ENCODE measurements around the gene ATP1B3. TPM values are rescaled to one million over a fixed set of nuclear protein-coding genes. Genes with fewer than 3 reads are reported as not detected.
"Not testable (repeated sequence)": the region's sequence is repeated elsewhere in the genome, so short reads cannot be mapped to it uniquely, and the experiment has no call there.

The ATP1B3 gene
- total and polyA plus RNA-seq, 2 of the 13 experiments (the other 11 are each of a cell fraction or from before 2014, with no cell fraction given): 84.3 to 93.6 TPM

DNA sequence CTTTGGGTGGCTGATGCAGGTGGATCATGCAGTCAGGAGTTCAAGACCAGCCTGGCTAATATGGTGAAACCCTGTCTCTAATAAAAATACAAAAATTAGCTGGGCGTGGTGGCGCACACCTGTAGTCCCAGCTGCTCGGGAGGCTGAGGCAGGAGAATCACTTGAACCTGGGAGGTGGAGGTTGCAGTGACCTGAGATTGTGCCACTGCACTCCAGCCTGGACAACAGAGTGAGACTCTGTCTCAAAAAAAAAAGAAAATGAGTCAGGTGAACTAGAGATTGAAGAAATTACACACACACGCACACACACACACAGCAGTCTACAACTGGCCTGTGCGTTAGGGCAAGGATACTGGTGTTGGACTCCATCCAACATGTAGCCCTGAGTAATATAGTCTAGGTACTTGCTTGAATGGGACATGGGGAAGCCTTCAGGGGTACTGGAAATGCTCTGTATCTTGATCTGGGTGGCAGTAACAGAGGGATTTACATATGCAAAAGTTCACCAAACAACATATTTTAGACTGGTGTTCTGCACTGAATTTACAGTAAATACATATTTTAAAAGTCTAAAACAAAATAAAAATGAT, 28.2 kb upstream of the ATP1B3 start:
- DNase-seq (ENCODE audit: low spot score); H3K36me3 ChIP-seq (replicated peaks in 1 of 2; ENCODE audit: control insufficient read depth in 1 of 2, insufficient read depth in 2 of 2, low read length in 2 of 2); POLR2A ChIA-PET; in situ Hi-C loops (cut with HindIII; ENCODE audit: extremely low pct_ligation_motif_present, low pct_unique_long_range_greater_than_20kb); H2AFZ ChIP-seq (ENCODE audit: low read length); H3K4me2 ChIP-seq (ENCODE audit: low read depth, low read length); H4K20me1 ChIP-seq (ENCODE audit: insufficient read depth, low read length); H3K9me3 ChIP-seq (ENCODE audit: low read length); H3K4me3 ChIP-seq (replicated peaks in 1 of 3; ENCODE audit: insufficient read depth in 1 of 3, low read depth in 2 of 3, low read length in 3 of 3); H3K9ac ChIP-seq (ENCODE audit: insufficient read depth, low read depth, low read length); CTCF ChIA-PET (ENCODE audit: low intra/inter-chr PET ratio, low total read pairs); H3K79me2 ChIP-seq (ENCODE audit: insufficient read depth, low read length); H3K27ac ChIP-seq (ENCODE audit: extremely low read length, insufficient read depth, low read length); H3K27me3 ChIP-seq (ENCODE audit: control insufficient read depth in 1 of 2, insufficient read depth in 2 of 2, low read length in 2 of 2); FAIRE-seq; BruUV-seq (replicated peaks); ATAC-seq; intact Hi-C loops (cut with micrococcal nuclease; ENCODE audit: unreplicated experiment); H3K4me1 ChIP-seq (ENCODE audit: insufficient read depth, low read length): not testable (repeated sequence)
- WGBS (ENCODE audit: low lambda C conversion rate): 80% methylated on average over 5 of the region's 5 CpGs

DNA sequence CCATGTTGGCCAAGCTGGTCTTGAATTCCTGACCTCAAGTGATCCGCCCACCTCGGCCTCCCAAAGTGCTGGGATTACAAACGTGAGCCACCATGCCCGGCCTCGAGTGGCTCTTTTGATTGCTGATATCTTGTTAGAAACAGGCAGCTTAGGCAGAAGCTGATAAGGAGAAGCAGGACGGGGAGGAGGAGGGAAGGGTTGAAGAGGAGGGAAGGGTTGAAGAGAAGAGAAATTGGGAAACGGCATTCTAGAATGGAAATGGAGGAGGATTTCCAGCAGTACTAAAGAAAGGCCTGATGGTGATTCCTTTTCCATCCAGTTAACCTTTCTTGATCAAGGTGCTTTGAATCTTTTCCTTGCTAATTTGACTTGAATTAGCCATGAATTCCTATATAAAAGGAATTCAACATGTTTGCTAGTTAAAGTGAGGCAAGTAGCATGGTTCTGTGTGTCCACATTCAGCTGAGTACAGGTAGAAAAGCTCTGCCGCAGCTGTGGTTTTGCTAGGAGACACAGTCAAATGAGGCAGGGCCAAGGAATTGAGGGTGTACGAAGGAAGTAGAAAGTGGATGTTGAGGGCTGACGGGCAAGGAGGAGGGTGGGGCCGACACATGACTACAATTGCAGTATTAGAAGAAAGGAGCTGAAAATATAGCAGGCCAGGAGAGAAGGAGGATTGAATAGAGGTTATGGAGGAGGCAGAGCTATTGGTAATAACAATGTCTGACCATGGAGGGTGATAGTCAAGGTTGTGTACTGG, 27.2 kb upstream of the ATP1B3 start:
- Histone ChIP-seq H3K4me3 (replicated peaks in 1 of 3; ENCODE audit: insufficient read depth in 1 of 3, low read depth in 2 of 3, low read length in 3 of 3) (no peak overlapping the region), H3K9ac (ENCODE audit: insufficient read depth, low read depth, low read length) (no peak overlapping the region), H3K79me2 (ENCODE audit: insufficient read depth, low read length) (no peaks in the 10 kb centered on the region), H4K20me1 (ENCODE audit: insufficient read depth, low read length) (no peaks in the 10 kb centered on the region), H2AFZ (ENCODE audit: low read length) (no peak overlapping the region), H3K36me3 (replicated peaks in 1 of 2; ENCODE audit: control insufficient read depth in 1 of 2, insufficient read depth in 2 of 2, low read length in 2 of 2) (no peaks in the 10 kb centered on the region), H3K27me3 (ENCODE audit: control insufficient read depth in 1 of 2, insufficient read depth in 2 of 2, low read length in 2 of 2) (0 out of 5 replicates have a peak, but pooled peaks cover 0 to 6% of the 10 kb centered on the region in 2 experiments), H3K9me3 (ENCODE audit: low read length) (no peaks in the 10 kb centered on the region), H3K27ac (ENCODE audit: extremely low read length, insufficient read depth, low read length) (no peak overlapping the region), H3K4me2 (ENCODE audit: low read depth, low read length) (no peak overlapping the region), H3K4me1 (ENCODE audit: insufficient read depth, low read length) (peaks cover 7% of the 10 kb centered on the region)
- TF ChIP-seq ZNF230 (CRISPR knock-in tag; IDR thresholded peaks at IDR 0.05) (no peak), ZNF503 (CRISPR knock-in tag; IDR thresholded peaks at IDR 0.05) (no peak), CTCF (CRISPR knock-in tag; IDR thresholded peaks at IDR 0.05) (no peak), DNMT1 (CRISPR knock-in tag; IDR thresholded peaks at IDR 0.05) (no peak), GABPB1 (CRISPR knock-in tag; IDR thresholded peaks at IDR 0.05) (no peak), ZFP1 (CRISPR knock-in tag; IDR thresholded peaks at IDR 0.05) (no peak), ZNF562 (CRISPR knock-in tag; IDR thresholded peaks at IDR 0.05; ENCODE audit: borderline replicate concordance) (no peak), ZNF331 (CRISPR knock-in tag; IDR thresholded peaks at IDR 0.05) (no peak)
- no TSS peak for BruUV-seq (replicated peaks)
- no peak for DNase-seq (ENCODE audit: low spot score)
- 44% methylated on average over 11 of the region's 11 CpGs for WGBS (ENCODE audit: low lambda C conversion rate)
- in situ Hi-C loops (cut with HindIII; ENCODE audit: extremely low pct_ligation_motif_present, low pct_unique_long_range_greater_than_20kb) (no loop called here), intact Hi-C loops (cut with micrococcal nuclease; ENCODE audit: unreplicated experiment) (no loop called here)
- CTCF ChIA-PET (ENCODE audit: low intra/inter-chr PET ratio, low total read pairs): no interaction called here
- ATAC-seq: no peak
- FAIRE-seq: no peak
- POLR2A ChIA-PET: no interaction called here

Measured in HepG2 (cell line).